ENCODE measurements around the gene SENP3.
"Not testable (repeated sequence)": the region's sequence is repeated elsewhere in the genome, so short reads cannot be mapped to it uniquely, and the experiment has no call there.

SENP3 gene

GRCh38 chr17:7593296-7593695, 31.6 kb downstream of the SENP3 start:
- no peak overlapping the region for H3K4me3 ChIP-seq (replicated peaks in 1 of 2; ENCODE audit: low read depth in 2 of 2, low read length in 2 of 2)
- TF ChIP-seq, protein P1, sequence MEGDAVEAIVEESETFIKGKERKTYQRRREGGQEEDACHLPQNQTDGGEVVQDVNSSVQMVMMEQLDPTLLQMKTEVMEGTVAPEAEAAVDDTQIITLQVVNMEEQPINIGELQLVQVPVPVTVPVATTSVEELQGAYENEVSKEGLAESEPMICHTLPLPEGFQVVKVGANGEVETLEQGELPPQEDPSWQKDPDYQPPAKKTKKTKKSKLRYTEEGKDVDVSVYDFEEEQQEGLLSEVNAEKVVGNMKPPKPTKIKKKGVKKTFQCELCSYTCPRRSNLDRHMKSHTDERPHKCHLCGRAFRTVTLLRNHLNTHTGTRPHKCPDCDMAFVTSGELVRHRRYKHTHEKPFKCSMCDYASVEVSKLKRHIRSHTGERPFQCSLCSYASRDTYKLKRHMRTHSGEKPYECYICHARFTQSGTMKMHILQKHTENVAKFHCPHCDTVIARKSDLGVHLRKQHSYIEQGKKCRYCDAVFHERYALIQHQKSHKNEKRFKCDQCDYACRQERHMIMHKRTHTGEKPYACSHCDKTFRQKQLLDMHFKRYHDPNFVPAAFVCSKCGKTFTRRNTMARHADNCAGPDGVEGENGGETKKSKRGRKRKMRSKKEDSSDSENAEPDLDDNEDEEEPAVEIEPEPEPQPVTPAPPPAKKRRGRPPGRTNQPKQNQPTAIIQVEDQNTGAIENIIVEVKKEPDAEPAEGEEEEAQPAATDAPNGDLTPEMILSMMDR (IDR thresholded peaks at IDR 0.05; ENCODE audit: low read depth, low read length), result no peak
- no peak for DNase-seq (ENCODE audit: low read depth in 2 of 2)

DNA sequence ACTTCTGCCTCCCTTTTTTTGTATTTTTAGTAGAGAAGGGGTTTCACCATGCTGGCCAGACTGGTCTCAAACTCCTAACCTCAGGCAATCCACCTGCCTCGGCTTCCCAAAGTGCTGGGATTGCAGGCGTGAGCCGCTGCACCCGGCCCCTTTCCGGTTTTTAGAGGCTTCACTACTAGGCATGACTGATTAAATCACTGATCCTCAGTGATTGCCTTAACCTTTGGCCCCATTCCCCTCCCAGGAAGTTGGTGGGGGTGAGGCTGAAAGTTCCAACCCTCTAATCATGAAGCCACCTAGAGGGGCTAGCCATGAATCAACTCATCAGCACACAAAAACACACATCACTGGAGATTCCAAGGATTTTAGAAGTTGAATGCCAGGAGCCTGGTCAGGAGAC, 35.8 kb downstream of the SENP3 start:
- DNase-seq (ENCODE audit: low read depth in 2 of 2); H3K4me3 ChIP-seq (replicated peaks in 1 of 2; ENCODE audit: low read depth in 2 of 2, low read length in 2 of 2): not testable (repeated sequence)

- H3K4me3 ChIP-seq (replicated peaks in 1 of 2; ENCODE audit: low read depth in 2 of 2, low read length in 2 of 2), result no peak overlapping the region
- TF ChIP-seq, protein P1 (IDR thresholded peaks at IDR 0.05; ENCODE audit: low read depth, low read length), result no peak
- DNase-seq (ENCODE audit: low read depth in 2 of 2), result no peak
Measured at GRCh38 chr17:7606280-7606679, 44.6 kb downstream of the SENP3 start.

DNA sequence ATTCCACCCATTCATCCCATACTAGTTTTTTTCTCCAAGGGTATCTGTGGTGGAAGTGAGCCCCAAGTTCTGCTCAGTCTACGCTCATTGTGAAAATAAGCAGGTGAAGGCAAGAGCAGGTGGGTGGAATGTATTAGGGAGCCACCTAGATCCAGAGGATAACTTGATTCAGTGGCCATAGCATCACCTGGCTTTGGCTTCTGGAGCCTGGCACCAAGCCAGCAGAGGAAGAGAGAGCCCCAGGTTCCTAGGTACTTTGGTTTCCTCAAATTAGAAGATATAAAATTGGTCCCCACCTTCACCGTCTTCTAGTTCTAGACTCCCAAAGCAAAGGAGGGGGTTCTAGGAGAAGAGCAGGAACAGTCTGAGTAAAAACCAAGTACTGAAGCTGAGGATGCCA, 48.9 kb downstream of the SENP3 start:
- H3K4me3 ChIP-seq (replicated peaks in 1 of 2; ENCODE audit: low read depth in 2 of 2, low read length in 2 of 2), result no peak overlapping the region
- no peak for DNase-seq (ENCODE audit: low read depth in 2 of 2)
- TF ChIP-seq, protein P1 (IDR thresholded peaks at IDR 0.05; ENCODE audit: low read depth, low read length), result no peak

DNA sequence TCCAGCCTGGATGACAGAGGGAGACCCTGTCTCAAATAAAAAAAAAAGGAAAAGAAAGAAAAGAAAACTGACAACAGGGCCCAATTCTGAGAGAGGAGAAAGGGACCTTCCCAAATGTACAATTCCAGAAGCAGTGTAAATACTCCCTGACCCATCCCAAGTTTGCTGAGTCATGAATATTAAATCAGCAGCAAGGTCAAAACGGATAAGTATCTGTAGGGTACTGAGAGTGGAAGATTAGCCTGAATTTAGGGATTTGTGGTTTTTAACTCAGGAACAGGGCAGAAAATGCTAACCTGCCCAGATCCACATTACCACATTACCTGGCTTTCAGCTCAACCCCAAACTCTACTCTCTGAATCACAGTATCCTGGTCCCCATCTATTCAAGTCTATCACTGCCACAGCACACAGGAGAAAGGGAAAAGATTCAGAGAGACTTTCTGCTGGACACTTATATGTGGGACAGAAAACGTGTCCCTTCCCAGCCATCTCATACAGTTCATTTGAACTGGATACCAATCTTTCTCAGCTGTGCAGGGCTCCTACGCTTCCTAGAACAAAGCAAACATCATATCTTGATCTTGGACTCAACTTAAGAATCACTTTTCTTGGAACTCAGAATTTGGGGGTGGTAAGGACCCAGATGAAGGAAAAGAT, 50.0 kb downstream of the SENP3 start:
- H3K4me3 ChIP-seq (replicated peaks in 1 of 2; ENCODE audit: low read depth in 2 of 2, low read length in 2 of 2), result no peak overlapping the region
- DNase-seq (ENCODE audit: low read depth in 2 of 2), result no peak
- TF ChIP-seq, protein P1 (IDR thresholded peaks at IDR 0.05; ENCODE audit: low read depth, low read length), result no peak

DNA sequence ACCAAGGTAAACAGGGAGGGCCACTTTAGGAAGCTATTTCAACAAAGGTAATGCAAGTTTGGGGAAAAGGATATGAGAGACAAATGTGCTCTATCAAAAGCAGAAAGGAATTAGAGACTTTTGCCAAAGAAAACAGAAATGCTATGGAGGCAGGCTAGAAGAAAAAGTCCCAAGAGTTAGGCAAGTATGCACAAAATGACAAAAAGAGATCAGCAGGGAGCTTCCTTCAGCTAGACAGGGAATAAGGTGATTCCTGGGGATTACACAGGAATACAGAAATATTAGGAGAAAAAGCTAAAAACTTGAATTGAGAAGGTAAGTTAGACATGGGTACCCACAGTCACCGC, 50.5 kb downstream of the SENP3 start:
- H3K4me3 ChIP-seq (replicated peaks in 1 of 2; ENCODE audit: low read depth in 2 of 2, low read length in 2 of 2), result no peak overlapping the region
- DNase-seq (ENCODE audit: low read depth in 2 of 2), result peak in 1 of 2 donors; percentile 48
- TF ChIP-seq, protein P1 (IDR thresholded peaks at IDR 0.05; ENCODE audit: low read depth, low read length), result no peak

- TF ChIP-seq, protein P1 (IDR thresholded peaks at IDR 0.05; ENCODE audit: low read depth, low read length), result no peak
- DNase-seq (ENCODE audit: low read depth in 2 of 2), result peak in 1 of 2 donors; percentile 51
- H3K4me3 ChIP-seq (replicated peaks in 1 of 2; ENCODE audit: low read depth in 2 of 2, low read length in 2 of 2), result peak overlapping the region; percentile 83 to 86
Measured at GRCh38 chr17:7613769-7614424, 52.2 kb downstream of the SENP3 start.
